ENCODE results near the gene SLC4A8.

- no peak for TF ChIP-seq CTCF (IDR thresholded peaks at IDR 0.05 in 2 of 3, conservative IDR thresholded peaks at IDR 0.05 in 1 of 3; ENCODE audit: borderline replicate concordance in 1 of 3, insufficient read depth in 1 of 3, low read depth in 2 of 3, low read length in 2 of 3)
- no peak for TF ChIP-seq ELF1 (IDR thresholded peaks at IDR 0.05; ENCODE audit: borderline replicate concordance, low read depth)
Measured at GRCh38 chr12:51395283-51396230, 29.1 kb upstream of the SLC4A8 start.

Data from HCT116 (cell line).